HepG2 (cell line): ENCODE measurements around the gene PTGIS. TPM values are rescaled to one million over a fixed set of nuclear protein-coding genes. Genes with fewer than 3 reads are reported as not detected.

Experiments
- AKAP8 ChIP-seq: sonication (generic); formaldehyde crosslinking; IDR thresholded peaks from 2 replicates; pipeline ENCODE4 v1.5.1; 2020; ENCODE audit warnings: mild to moderate bottlenecking, missing genetic modification reagents
- CEBPB ChIP-seq: IDR thresholded peaks from 2 replicates; pipeline ENCODE4 v1.6.1; 2011; ENCODE audit warnings: low read depth, low read length, improper control_type of control experiment, borderline replicate concordance
- HNRNPL ChIP-seq: fragments of 200-400 bp; formaldehyde crosslinking; IDR thresholded peaks from 2 replicates; pipeline ENCODE4 v1.6.1; 2017; ENCODE audit warnings: mild to moderate bottlenecking, low read depth, low read length
- NR2C2 ChIP-seq: sonication (generic); formaldehyde crosslinking; IDR thresholded peaks from 2 replicates; pipeline ENCODE4 v1.4.0; 2020; ENCODE audit warnings: missing genetic modification reagents, mild to moderate bottlenecking, moderate library complexity, borderline replicate concordance
- REPIN1 ChIP-seq: sonication (generic); formaldehyde crosslinking; IDR thresholded peaks from 2 replicates; pipeline ENCODE4 v1.8.0; 2022; ENCODE audit warnings: missing genetic modification reagents, low read depth, mild to moderate bottlenecking, borderline replicate concordance
- SNAI1 ChIP-seq: sonication (generic); formaldehyde crosslinking; IDR thresholded peaks from 2 replicates; pipeline ENCODE4 v1.5.0; 2020; ENCODE audit warnings: mild to moderate bottlenecking, missing genetic modification reagents, borderline replicate concordance
- ZNF121 ChIP-seq: sonication (generic); formaldehyde crosslinking; IDR thresholded peaks from 2 replicates; pipeline ENCODE4 v1.5.0; 2020; ENCODE audit warnings: mild to moderate bottlenecking, missing genetic modification reagents
- ZNF17 ChIP-seq: sonication (generic); formaldehyde crosslinking; IDR thresholded peaks from 2 replicates; pipeline ENCODE4 v1.5.0; 2020; ENCODE audit warnings: mild to moderate bottlenecking, missing genetic modification reagents
- ZNF24 ChIP-seq: fragments of 450-650 bp; IDR thresholded peaks from 2 replicates; pipeline ENCODE4 v1.6.1; 2017; ENCODE audit warnings: antibody characterized with exemption, mild to moderate bottlenecking
- ZNF615 ChIP-seq: sonication (generic); formaldehyde crosslinking; IDR thresholded peaks from 2 replicates; pipeline ENCODE4 v1.5.0; 2020; ENCODE audit warnings: mild to moderate bottlenecking, missing genetic modification reagents, borderline replicate concordance
- ZNF629 ChIP-seq: sonication (generic); formaldehyde crosslinking; conservative IDR thresholded peaks from 2 replicates; pipeline ENCODE4 v1.5.0; 2020; ENCODE audit warnings: missing genetic modification reagents
- ZNF768 ChIP-seq: sonication (generic); formaldehyde crosslinking; IDR thresholded peaks from 2 replicates; pipeline ENCODE4 v1.4.0; 2020; ENCODE audit warnings: missing genetic modification reagents
- polyA plus RNA-seq, 8 experiments: library from polyadenylated mRNA; depleted of rRNA in 3 of 8; stranded (reverse) in 7 of 8; unstranded in 1 of 8; fragments of >200 nt; fragmentation: Illumina TruSeq in 4 of 8; extraction: Trizol in 4 of 8; gene quantifications; 2 replicates each; pipeline versions ENCODE4 v1.2.1 to v1.2.3, GENCODE V29; 2011 to 2016; ENCODE audit warnings: low read depth in 4 of 8, missing spikeins in 1 of 8, mixed read lengths in 1 of 8; ENCODE audit not compliant: insufficient read depth in 1 of 8
- total RNA-seq, 5 experiments: library from RNA; depleted of rRNA; stranded (reverse); fragments of >200 nt; fragmentation: Illumina TruSeq; extraction: Trizol; gene quantifications; 2 replicates each; pipeline ENCODE4 v1.2.3, GENCODE V29; 2016; ENCODE audit warnings: low read depth in 1 of 5
- TF ChIP-seq, protein P1 (sequence below): sonication (generic); formaldehyde crosslinking; conservative IDR thresholded peaks from 2 replicates; pipeline ENCODE4 v1.4.0; 2020; ENCODE audit warnings: mild to moderate bottlenecking, missing genetic modification reagents, moderate library complexity
- TF ChIP-seq, protein P2 (sequence below): sonication (generic); formaldehyde crosslinking; IDR thresholded peaks from 2 replicates; pipeline ENCODE4 v1.4.0; 2020; ENCODE audit warnings: missing genetic modification reagents, mild to moderate bottlenecking, borderline replicate concordance
- TF ChIP-seq, protein P3 (sequence below): sonication (generic); formaldehyde crosslinking; conservative IDR thresholded peaks from 2 replicates; pipeline ENCODE4 v1.8.1; 2023; ENCODE audit warnings: missing genetic modification reagents
- TF ChIP-seq, protein P4 (sequence below): IDR thresholded peaks from 2 replicates; pipeline ENCODE4 v1.6.1; 2018; ENCODE audit warnings: missing genetic modification reagents, mild to moderate bottlenecking, missing compliant biosample characterization

Gene PTGIS
- total and polyA plus RNA-seq, 2 of the 13 experiments (the other 11 are each of a cell fraction or from before 2014, with no cell fraction given), result not detected

DNA sequence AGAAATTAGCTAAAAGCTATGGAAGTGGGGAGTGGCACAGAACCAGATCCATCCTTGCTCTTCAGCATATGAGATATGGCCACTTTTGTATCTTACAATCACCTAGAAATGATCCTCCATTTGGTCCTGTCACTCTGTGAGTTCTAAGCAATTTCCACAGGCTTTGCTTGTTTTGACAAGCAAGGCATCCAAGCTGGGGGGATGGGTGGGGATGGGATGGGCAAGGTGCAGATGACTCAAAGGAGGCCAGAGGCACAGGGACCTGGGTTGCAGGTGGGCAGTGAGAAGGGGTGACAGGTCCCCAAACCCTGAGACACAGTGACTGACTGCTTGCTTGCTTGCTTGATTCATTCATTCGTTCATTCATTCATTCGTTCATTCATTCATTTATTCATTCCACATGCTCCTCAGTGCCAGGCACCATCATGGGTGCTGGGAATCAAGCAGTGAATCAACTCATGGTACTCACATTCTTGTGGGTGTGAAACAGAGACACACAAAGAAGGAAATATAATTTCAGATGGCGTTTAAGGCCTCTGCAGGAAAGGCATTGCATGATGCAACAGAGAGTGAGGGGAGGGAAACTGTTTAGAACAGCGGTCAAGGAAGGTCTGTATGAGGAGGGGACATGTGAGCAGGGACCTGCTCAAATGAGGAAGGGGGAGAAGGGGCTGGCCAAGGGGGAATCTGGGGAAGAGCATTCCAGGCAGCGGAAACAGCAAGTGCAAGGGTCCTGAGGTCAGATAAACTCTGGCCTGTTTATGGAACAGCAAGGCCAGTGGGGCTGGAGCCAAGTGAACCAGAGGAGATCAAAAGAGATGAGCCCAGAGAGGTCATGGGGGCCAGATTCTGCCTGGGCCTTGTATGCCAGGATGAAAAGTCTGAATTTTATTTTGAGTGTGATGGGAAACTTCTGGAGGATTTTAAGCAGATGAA is 88.9 kb downstream of the PTGIS start (continued):
- TF ChIP-seq, protein P1, sequence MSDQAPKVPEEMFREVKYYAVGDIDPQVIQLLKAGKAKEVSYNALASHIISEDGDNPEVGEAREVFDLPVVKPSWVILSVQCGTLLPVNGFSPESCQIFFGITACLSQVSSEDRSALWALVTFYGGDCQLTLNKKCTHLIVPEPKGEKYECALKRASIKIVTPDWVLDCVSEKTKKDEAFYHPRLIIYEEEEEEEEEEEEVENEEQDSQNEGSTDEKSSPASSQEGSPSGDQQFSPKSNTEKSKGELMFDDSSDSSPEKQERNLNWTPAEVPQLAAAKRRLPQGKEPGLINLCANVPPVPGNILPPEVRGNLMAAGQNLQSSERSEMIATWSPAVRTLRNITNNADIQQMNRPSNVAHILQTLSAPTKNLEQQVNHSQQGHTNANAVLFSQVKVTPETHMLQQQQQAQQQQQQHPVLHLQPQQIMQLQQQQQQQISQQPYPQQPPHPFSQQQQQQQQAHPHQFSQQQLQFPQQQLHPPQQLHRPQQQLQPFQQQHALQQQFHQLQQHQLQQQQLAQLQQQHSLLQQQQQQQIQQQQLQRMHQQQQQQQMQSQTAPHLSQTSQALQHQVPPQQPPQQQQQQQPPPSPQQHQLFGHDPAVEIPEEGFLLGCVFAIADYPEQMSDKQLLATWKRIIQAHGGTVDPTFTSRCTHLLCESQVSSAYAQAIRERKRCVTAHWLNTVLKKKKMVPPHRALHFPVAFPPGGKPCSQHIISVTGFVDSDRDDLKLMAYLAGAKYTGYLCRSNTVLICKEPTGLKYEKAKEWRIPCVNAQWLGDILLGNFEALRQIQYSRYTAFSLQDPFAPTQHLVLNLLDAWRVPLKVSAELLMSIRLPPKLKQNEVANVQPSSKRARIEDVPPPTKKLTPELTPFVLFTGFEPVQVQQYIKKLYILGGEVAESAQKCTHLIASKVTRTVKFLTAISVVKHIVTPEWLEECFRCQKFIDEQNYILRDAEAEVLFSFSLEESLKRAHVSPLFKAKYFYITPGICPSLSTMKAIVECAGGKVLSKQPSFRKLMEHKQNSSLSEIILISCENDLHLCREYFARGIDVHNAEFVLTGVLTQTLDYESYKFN (CRISPR knock-in tag), result peak; percentile 23; the same call in 1 of the 2 replicates
- no peak for TF ChIP-seq ZNF121 (CRISPR knock-in tag)
- peak; percentile 21; the same call in 1 of the 2 replicates for TF ChIP-seq ZNF768 (CRISPR knock-in tag)
- no peak for TF ChIP-seq ZNF17 (CRISPR knock-in tag)
- no peak for TF ChIP-seq AKAP8
- no peak for TF ChIP-seq HNRNPL
- TF ChIP-seq NR2C2 (CRISPR knock-in tag), result peak; percentile 43; the same call in 1 of the 2 replicates
- TF ChIP-seq, protein P2, sequence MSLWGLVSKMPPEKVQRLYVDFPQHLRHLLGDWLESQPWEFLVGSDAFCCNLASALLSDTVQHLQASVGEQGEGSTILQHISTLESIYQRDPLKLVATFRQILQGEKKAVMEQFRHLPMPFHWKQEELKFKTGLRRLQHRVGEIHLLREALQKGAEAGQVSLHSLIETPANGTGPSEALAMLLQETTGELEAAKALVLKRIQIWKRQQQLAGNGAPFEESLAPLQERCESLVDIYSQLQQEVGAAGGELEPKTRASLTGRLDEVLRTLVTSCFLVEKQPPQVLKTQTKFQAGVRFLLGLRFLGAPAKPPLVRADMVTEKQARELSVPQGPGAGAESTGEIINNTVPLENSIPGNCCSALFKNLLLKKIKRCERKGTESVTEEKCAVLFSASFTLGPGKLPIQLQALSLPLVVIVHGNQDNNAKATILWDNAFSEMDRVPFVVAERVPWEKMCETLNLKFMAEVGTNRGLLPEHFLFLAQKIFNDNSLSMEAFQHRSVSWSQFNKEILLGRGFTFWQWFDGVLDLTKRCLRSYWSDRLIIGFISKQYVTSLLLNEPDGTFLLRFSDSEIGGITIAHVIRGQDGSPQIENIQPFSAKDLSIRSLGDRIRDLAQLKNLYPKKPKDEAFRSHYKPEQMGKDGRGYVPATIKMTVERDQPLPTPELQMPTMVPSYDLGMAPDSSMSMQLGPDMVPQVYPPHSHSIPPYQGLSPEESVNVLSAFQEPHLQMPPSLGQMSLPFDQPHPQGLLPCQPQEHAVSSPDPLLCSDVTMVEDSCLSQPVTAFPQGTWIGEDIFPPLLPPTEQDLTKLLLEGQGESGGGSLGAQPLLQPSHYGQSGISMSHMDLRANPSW, result no peak
- no peak for TF ChIP-seq ZNF629 (CRISPR knock-in tag)
- no peak for TF ChIP-seq REPIN1
- TF ChIP-seq SNAI1, result no peak
- TF ChIP-seq, protein P3, sequence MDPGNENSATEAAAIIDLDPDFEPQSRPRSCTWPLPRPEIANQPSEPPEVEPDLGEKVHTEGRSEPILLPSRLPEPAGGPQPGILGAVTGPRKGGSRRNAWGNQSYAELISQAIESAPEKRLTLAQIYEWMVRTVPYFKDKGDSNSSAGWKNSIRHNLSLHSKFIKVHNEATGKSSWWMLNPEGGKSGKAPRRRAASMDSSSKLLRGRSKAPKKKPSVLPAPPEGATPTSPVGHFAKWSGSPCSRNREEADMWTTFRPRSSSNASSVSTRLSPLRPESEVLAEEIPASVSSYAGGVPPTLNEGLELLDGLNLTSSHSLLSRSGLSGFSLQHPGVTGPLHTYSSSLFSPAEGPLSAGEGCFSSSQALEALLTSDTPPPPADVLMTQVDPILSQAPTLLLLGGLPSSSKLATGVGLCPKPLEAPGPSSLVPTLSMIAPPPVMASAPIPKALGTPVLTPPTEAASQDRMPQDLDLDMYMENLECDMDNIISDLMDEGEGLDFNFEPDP (CRISPR knock-in tag), result 0 out of 2 replicates have a peak, but pooled peaks have one; percentile 79
- 0 out of 2 replicates have a peak, but pooled peaks have one; percentile 4 for TF ChIP-seq CEBPB
- peak; percentile 92 for TF ChIP-seq ZNF24
- TF ChIP-seq, protein P4, sequence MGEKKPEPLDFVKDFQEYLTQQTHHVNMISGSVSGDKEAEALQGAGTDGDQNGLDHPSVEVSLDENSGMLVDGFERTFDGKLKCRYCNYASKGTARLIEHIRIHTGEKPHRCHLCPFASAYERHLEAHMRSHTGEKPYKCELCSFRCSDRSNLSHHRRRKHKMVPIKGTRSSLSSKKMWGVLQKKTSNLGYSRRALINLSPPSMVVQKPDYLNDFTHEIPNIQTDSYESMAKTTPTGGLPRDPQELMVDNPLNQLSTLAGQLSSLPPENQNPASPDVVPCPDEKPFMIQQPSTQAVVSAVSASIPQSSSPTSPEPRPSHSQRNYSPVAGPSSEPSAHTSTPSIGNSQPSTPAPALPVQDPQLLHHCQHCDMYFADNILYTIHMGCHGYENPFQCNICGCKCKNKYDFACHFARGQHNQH, result 0 out of 2 replicates have a peak, but pooled peaks have one; percentile 15
- TF ChIP-seq ZNF615 (CRISPR knock-in tag), result 0 out of 2 replicates have a peak, but pooled peaks have one; percentile 41
